Measurements from ENCODE around the gene CCR7. TPM values are rescaled to one million over a fixed set of nuclear protein-coding genes. Genes with fewer than 3 reads are reported as not detected.
A peak's percentile ranks its signal among the peaks of the same experiment; 100 is the strongest.

Gene CCR7
- total and polyA plus RNA-seq, 2 of the 13 experiments (the other 11 are each of a cell fraction or from before 2014, with no cell fraction given) = 0.04 to 0.53 TPM

DNA sequence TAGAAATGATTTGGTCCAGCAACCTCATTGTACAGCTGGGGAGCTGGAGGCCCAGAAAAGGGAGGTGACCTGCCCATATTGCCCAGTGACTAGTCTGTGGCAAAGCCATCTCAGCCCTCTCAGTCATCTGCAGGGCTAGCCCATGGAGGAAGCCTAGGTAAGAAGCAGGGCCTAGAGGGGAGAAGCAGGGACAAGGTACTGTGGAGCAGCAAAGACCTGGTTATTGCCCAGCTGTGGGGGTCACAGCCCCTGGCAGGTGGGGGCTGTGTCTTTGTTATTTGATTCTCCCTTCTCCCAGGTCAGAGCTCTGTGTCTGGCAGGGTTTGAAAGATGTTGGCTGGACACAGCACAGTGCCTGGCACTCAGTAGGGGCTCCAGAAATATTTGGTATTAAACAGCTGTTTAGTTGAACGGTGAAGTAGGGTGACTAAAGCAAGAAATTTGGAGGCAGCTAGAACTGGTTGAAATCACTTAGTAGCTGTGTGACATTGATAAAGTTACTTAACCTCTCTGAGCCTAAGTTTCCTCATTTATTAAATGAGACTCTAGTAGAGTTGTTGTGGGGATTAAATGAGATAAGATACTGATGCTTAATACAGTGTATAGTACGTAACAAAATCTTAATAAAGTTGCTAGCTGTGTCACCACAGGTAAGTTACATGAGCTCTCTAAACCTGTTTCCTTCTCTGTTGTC is 17.3 kb downstream of the CCR7 start (continued):
- TF ChIP-seq, protein P1, sequence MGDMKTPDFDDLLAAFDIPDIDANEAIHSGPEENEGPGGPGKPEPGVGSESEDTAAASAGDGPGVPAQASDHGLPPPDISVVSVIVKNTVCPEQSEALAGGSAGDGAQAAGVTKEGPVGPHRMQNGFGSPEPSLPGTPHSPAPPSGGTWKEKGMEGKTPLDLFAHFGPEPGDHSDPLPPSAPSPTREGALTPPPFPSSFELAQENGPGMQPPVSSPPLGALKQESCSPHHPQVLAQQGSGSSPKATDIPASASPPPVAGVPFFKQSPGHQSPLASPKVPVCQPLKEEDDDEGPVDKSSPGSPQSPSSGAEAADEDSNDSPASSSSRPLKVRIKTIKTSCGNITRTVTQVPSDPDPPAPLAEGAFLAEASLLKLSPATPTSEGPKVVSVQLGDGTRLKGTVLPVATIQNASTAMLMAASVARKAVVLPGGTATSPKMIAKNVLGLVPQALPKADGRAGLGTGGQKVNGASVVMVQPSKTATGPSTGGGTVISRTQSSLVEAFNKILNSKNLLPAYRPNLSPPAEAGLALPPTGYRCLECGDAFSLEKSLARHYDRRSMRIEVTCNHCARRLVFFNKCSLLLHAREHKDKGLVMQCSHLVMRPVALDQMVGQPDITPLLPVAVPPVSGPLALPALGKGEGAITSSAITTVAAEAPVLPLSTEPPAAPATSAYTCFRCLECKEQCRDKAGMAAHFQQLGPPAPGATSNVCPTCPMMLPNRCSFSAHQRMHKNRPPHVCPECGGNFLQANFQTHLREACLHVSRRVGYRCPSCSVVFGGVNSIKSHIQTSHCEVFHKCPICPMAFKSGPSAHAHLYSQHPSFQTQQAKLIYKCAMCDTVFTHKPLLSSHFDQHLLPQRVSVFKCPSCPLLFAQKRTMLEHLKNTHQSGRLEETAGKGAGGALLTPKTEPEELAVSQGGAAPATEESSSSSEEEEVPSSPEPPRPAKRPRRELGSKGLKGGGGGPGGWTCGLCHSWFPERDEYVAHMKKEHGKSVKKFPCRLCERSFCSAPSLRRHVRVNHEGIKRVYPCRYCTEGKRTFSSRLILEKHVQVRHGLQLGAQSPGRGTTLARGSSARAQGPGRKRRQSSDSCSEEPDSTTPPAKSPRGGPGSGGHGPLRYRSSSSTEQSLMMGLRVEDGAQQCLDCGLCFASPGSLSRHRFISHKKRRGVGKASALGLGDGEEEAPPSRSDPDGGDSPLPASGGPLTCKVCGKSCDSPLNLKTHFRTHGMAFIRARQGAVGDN (CRISPR knock-in tag; IDR thresholded peaks at IDR 0.05) = peak; percentile 43
- TF ChIP-seq ZFP36L2 (CRISPR knock-in tag; IDR thresholded peaks at IDR 0.05) (no peak), PHF20 (CRISPR knock-in tag; IDR thresholded peaks at IDR 0.05) (no peak), ZNF605 (CRISPR knock-in tag; IDR thresholded peaks at IDR 0.05) (0 out of 2 replicates have a peak, but pooled peaks have one; percentile 5), BCL6 (CRISPR knock-in tag; IDR thresholded peaks at IDR 0.05) (no peak), SP1 (IDR thresholded peaks at IDR 0.05) (no peak), SP1 (CRISPR knock-in tag; IDR thresholded peaks at IDR 0.05) (no peak), SMAD9 (CRISPR knock-in tag; IDR thresholded peaks at IDR 0.05) (0 out of 2 replicates have a peak, but pooled peaks have one; percentile 10), ZFY (CRISPR knock-in tag; IDR thresholded peaks at IDR 0.05) (no peak), HHEX (CRISPR knock-in tag; IDR thresholded peaks at IDR 0.05) (no peak), ZNF670 (CRISPR knock-in tag; IDR thresholded peaks at IDR 0.05; ENCODE audit: borderline replicate concordance) (no peak), CC2D1A (CRISPR knock-in tag; IDR thresholded peaks at IDR 0.05) (no peak), MBNL3 (CRISPR knock-in tag; conservative IDR thresholded peaks at IDR 0.05) (no peak), RCOR2 (CRISPR knock-in tag; IDR thresholded peaks at IDR 0.05) (peak; percentile 86), PAX8 (CRISPR knock-in tag; IDR thresholded peaks at IDR 0.05; ENCODE audit: borderline replicate concordance) (no peak)
- TF ChIP-seq, protein P2, sequence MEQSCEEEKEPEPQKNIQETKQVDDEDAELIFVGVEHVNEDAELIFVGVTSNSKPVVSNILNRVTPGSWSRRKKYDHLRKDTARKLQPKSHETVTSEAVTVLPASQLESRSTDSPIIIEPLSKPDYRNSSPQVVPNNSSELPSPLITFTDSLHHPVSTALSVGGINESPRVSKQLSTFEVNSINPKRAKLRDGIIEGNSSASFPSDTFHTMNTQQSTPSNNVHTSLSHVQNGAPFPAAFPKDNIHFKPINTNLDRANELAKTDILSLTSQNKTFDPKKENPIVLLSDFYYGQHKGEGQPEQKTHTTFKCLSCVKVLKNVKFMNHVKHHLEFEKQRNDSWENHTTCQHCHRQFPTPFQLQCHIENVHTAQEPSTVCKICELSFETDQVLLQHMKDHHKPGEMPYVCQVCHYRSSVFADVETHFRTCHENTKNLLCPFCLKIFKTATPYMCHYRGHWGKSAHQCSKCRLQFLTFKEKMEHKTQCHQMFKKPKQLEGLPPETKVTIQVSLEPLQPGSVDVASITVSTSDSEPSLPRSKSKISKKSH (CRISPR knock-in tag; IDR thresholded peaks at IDR 0.05; ENCODE audit: borderline replicate concordance) = no peak
- TF ChIP-seq, protein P3, sequence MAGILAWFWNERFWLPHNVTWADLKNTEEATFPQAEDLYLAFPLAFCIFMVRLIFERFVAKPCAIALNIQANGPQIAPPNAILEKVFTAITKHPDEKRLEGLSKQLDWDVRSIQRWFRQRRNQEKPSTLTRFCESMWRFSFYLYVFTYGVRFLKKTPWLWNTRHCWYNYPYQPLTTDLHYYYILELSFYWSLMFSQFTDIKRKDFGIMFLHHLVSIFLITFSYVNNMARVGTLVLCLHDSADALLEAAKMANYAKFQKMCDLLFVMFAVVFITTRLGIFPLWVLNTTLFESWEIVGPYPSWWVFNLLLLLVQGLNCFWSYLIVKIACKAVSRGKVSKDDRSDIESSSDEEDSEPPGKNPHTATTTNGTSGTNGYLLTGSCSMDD (CRISPR knock-in tag; IDR thresholded peaks at IDR 0.05) = no peak
- TF ChIP-seq, protein P4, sequence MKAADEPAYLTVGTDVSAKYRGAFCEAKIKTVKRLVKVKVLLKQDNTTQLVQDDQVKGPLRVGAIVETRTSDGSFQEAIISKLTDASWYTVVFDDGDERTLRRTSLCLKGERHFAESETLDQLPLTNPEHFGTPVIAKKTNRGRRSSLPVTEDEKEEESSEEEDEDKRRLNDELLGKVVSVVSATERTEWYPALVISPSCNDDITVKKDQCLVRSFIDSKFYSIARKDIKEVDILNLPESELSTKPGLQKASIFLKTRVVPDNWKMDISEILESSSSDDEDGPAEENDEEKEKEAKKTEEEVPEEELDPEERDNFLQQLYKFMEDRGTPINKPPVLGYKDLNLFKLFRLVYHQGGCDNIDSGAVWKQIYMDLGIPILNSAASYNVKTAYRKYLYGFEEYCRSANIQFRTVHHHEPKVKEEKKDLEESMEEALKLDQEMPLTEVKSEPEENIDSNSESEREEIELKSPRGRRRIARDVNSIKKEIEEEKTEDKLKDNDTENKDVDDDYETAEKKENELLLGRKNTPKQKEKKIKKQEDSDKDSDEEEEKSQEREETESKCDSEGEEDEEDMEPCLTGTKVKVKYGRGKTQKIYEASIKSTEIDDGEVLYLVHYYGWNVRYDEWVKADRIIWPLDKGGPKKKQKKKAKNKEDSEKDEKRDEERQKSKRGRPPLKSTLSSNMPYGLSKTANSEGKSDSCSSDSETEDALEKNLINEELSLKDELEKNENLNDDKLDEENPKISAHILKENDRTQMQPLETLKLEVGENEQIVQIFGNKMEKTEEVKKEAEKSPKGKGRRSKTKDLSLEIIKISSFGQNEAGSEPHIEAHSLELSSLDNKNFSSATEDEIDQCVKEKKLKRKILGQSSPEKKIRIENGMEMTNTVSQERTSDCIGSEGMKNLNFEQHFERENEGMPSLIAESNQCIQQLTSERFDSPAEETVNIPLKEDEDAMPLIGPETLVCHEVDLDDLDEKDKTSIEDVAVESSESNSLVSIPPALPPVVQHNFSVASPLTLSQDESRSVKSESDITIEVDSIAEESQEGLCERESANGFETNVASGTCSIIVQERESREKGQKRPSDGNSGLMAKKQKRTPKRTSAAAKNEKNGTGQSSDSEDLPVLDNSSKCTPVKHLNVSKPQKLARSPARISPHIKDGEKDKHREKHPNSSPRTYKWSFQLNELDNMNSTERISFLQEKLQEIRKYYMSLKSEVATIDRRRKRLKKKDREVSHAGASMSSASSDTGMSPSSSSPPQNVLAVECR (CRISPR knock-in tag; IDR thresholded peaks at IDR 0.05; ENCODE audit: borderline replicate concordance) = peak; percentile 23; the same call in 1 of the 2 replicates
